ENCODE measurements around the gene PRICKLE3. TPM values are rescaled to one million over a fixed set of nuclear protein-coding genes. Genes with fewer than 3 reads are reported as not detected.
"Not testable (repeated sequence)": the region's sequence is repeated elsewhere in the genome, so short reads cannot be mapped to it uniquely, and the experiment has no call there.

The PRICKLE3 gene
- total RNA-seq, 1 donor from 2014 or later: 14.2 TPM

DNA sequence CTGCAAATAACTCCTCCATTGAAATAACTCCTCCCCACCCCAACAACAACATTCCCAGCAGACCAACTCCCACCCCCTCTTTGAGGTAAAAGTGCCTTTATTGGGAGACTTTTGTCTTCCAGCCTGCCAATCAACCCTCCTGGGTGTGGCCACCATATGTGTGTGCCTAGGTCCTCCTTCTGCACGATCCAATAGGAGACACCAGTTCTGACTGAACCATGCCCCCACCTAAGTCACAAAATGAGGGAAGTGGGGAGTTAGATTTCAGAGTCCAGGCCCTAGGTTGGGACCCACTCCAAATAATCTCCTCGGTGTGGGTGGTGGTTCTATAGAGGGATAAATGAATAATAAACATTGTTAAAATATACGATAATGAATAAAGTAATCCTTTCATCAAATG is 11.4 kb downstream of the PRICKLE3 start:
- H3K4me3 ChIP-seq (ENCODE audit: insufficient read depth, low read depth, low read length): no peak overlapping the region
- no peak for FAIRE-seq
- no peak overlapping the region for H2AFZ ChIP-seq (ENCODE audit: low read depth, low read length)
- H3K27ac Mint-ChIP-seq (ENCODE audit: unreplicated experiment): peak overlapping the region; percentile 18
- peaks cover 22% of the 10 kb centered on the region for H3K79me2 ChIP-seq (ENCODE audit: insufficient read depth, low read length)
- peaks cover 7% of the 10 kb centered on the region for H3K36me3 Mint-ChIP-seq (ENCODE audit: low read depth, unreplicated experiment)
- TF ChIP-seq EZH2 (IDR thresholded peaks at IDR 0.05; ENCODE audit: insufficient read depth, low read length): no peak
- TF ChIP-seq, protein P1, sequence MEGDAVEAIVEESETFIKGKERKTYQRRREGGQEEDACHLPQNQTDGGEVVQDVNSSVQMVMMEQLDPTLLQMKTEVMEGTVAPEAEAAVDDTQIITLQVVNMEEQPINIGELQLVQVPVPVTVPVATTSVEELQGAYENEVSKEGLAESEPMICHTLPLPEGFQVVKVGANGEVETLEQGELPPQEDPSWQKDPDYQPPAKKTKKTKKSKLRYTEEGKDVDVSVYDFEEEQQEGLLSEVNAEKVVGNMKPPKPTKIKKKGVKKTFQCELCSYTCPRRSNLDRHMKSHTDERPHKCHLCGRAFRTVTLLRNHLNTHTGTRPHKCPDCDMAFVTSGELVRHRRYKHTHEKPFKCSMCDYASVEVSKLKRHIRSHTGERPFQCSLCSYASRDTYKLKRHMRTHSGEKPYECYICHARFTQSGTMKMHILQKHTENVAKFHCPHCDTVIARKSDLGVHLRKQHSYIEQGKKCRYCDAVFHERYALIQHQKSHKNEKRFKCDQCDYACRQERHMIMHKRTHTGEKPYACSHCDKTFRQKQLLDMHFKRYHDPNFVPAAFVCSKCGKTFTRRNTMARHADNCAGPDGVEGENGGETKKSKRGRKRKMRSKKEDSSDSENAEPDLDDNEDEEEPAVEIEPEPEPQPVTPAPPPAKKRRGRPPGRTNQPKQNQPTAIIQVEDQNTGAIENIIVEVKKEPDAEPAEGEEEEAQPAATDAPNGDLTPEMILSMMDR (IDR thresholded peaks at IDR 0.05; ENCODE audit: insufficient read depth, low read depth, low read length): no peak
- H3K4me1 ChIP-seq (ENCODE audit: insufficient read depth, low read length): peaks cover 6% of the 10 kb centered on the region
- no peak overlapping the region for H3K9ac ChIP-seq (ENCODE audit: low read length)
- no peak for DNase-seq (ENCODE audit: low read depth)
- H3K9me3 Mint-ChIP-seq (ENCODE audit: unreplicated experiment): no peaks in the 10 kb centered on the region
- no peak overlapping the region for H3K27ac ChIP-seq (ENCODE audit: low read depth, low read length)
- no peaks in the 10 kb centered on the region for H3K27me3 Mint-ChIP-seq (ENCODE audit: low read depth, unreplicated experiment)
- no peaks in the 10 kb centered on the region for H3K4me1 Mint-ChIP-seq (ENCODE audit: low read depth, unreplicated experiment)
- peaks cover 9% of the 10 kb centered on the region for H4K20me1 ChIP-seq (ENCODE audit: insufficient read depth, low read length)
- H3K9me3 ChIP-seq (ENCODE audit: insufficient read depth, low read depth, low read length): no peaks in the 10 kb centered on the region
- H3K27me3 ChIP-seq (ENCODE audit: insufficient read depth, low read length): no peaks in the 10 kb centered on the region
- no peaks in the 10 kb centered on the region for H3K36me3 ChIP-seq (ENCODE audit: insufficient read depth, low read length)
- H3K4me2 ChIP-seq (ENCODE audit: low read length): no peak overlapping the region
- no peak overlapping the region for H3K4me3 Mint-ChIP-seq (ENCODE audit: unreplicated experiment)

DNA sequence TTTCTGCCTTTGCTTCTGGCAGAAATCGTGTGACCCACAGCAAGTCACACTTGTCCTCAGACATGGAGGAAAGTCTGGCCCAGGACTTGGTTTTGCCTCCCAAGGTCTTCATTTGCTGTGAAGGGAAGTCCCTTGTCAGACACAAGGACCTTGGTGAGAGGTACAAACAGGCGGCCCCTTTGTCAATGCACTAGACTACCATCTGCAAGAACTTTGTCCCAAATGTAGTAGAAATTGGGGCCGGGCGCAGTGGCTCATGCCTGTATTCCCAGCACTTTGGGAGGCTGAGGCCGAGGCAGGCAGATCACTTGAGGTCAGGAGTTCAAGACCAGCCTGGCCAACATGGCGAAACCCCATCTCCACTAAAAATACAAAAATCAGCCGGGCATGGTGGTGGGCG is 12.6 kb downstream of the PRICKLE3 start:
- not testable (repeated sequence) for H4K20me1 ChIP-seq (ENCODE audit: insufficient read depth, low read length); H3K27ac Mint-ChIP-seq (ENCODE audit: unreplicated experiment); FAIRE-seq; H3K9me3 Mint-ChIP-seq (ENCODE audit: unreplicated experiment); H2AFZ ChIP-seq (ENCODE audit: low read depth, low read length); DNase-seq (ENCODE audit: low read depth); H3K27me3 Mint-ChIP-seq (ENCODE audit: low read depth, unreplicated experiment); H3K4me1 ChIP-seq (ENCODE audit: insufficient read depth, low read length); H3K4me1 Mint-ChIP-seq (ENCODE audit: low read depth, unreplicated experiment); H3K36me3 ChIP-seq (ENCODE audit: insufficient read depth, low read length); H3K27ac ChIP-seq (ENCODE audit: low read depth, low read length); H3K9ac ChIP-seq (ENCODE audit: low read length); H3K27me3 ChIP-seq (ENCODE audit: insufficient read depth, low read length); H3K9me3 ChIP-seq (ENCODE audit: insufficient read depth, low read depth, low read length); H3K36me3 Mint-ChIP-seq (ENCODE audit: low read depth, unreplicated experiment)
- peaks cover 22% of the 10 kb centered on the region for H3K79me2 ChIP-seq (ENCODE audit: insufficient read depth, low read length)
- peak overlapping the region; percentile 88 for H3K4me2 ChIP-seq (ENCODE audit: low read length)
- H3K4me3 Mint-ChIP-seq (ENCODE audit: unreplicated experiment): peak overlapping the region; percentile 84
- H3K4me3 ChIP-seq (ENCODE audit: insufficient read depth, low read depth, low read length): peak overlapping the region; percentile 75

DNA sequence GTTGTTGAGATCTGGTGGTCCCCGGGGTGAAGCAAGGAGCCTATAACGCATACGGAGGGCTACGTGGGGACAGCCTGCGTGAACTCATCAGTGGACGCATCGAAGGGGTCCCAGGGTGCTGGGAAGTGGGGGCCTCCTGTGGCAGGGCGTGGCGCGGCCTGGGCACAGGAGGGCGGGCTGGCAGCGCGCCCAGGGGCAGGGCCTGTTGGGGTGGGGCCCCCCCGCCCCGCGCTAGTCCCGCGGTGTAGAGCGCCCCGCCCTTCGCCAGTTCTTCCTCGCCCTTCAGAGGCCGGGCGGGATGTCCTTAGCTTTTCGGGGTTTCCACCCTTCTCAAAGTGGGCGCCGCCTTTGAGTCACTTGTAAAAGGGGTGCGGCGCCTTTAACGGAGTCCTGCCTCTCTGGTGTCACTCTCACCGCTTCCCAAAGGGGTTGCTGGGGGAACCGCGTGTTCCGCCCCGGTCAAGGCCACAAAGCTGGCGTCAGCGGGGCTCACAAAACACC is 13.8 kb downstream of the PRICKLE3 start:
- H3K9me3 Mint-ChIP-seq (ENCODE audit: unreplicated experiment): no peaks in the 10 kb centered on the region
- peak; percentile 10 for DNase-seq (ENCODE audit: low read depth)
- H3K79me2 ChIP-seq (ENCODE audit: insufficient read depth, low read length): peaks cover 22% of the 10 kb centered on the region
- peaks cover 7% of the 10 kb centered on the region for H3K36me3 Mint-ChIP-seq (ENCODE audit: low read depth, unreplicated experiment)
- H3K4me2 ChIP-seq (ENCODE audit: low read length): peak overlapping the region; percentile 88
- H4K20me1 ChIP-seq (ENCODE audit: insufficient read depth, low read length): peaks cover 9% of the 10 kb centered on the region
- peaks cover 13% of the 10 kb centered on the region for H3K4me1 ChIP-seq (ENCODE audit: insufficient read depth, low read length)
- peak; percentile 26 for FAIRE-seq
- H3K4me3 Mint-ChIP-seq (ENCODE audit: unreplicated experiment): peak overlapping the region; percentile 86
- TF ChIP-seq, protein P1 (IDR thresholded peaks at IDR 0.05; ENCODE audit: insufficient read depth, low read depth, low read length): no peak
- TF ChIP-seq EZH2 (IDR thresholded peaks at IDR 0.05; ENCODE audit: insufficient read depth, low read length): no peak
- H3K36me3 ChIP-seq (ENCODE audit: insufficient read depth, low read length): no peaks in the 10 kb centered on the region
- H3K27me3 ChIP-seq (ENCODE audit: insufficient read depth, low read length): no peaks in the 10 kb centered on the region
- peaks cover 4% of the 10 kb centered on the region for H3K4me1 Mint-ChIP-seq (ENCODE audit: low read depth, unreplicated experiment)
- peak overlapping the region; percentile 87 for H3K9ac ChIP-seq (ENCODE audit: low read length)
- peak overlapping the region; percentile 54 for H2AFZ ChIP-seq (ENCODE audit: low read depth, low read length)
- peak overlapping the region; percentile 75 for H3K4me3 ChIP-seq (ENCODE audit: insufficient read depth, low read depth, low read length)
- no peaks in the 10 kb centered on the region for H3K27me3 Mint-ChIP-seq (ENCODE audit: low read depth, unreplicated experiment)
- no peaks in the 10 kb centered on the region for H3K9me3 ChIP-seq (ENCODE audit: insufficient read depth, low read depth, low read length)
- H3K27ac Mint-ChIP-seq (ENCODE audit: unreplicated experiment): peak overlapping the region; percentile 41
- peak overlapping the region; percentile 77 for H3K27ac ChIP-seq (ENCODE audit: low read depth, low read length)
